Measurements from ENCODE around the gene C1QTNF12.

DNA sequence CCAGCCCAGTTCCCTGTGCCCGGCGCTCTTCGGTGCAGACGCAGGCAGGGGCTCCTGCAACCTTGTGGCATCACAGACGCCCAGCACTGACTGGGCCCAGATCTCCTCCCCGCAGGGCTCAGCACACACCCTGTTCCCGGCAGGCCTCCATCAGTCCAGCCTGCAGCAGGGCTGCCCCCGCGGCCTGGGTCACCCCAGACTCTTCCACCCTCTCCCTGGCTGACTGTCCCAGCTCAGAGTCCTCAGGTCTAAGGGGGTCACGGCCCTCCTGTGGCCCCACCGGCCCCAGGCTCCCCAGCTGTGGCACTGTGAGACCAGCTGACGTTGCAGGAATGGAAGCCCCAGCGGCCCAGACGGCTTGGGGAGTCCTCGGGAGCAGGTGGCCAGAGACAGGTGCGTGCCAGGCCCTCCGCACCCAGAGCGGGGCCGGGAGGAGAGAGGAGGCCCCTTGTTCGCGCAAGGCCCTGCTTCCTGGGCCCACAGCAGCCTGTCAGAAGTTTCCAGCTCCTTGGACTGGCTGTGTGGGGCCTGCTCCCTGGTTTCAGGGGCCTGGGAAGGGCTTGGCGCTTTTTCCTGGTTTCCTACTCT, 10.3 kb downstream of the C1QTNF12 start:
- no peak for TF ChIP-seq SUZ12 (IDR thresholded peaks at IDR 0.05)
- no peak for TF ChIP-seq FOXK2 (IDR thresholded peaks at IDR 0.05)
- no peak for TF ChIP-seq HDGF (IDR thresholded peaks at IDR 0.05; ENCODE audit: borderline replicate concordance)
- no peak for TF ChIP-seq BHLHE40 (IDR thresholded peaks at IDR 0.05; ENCODE audit: borderline replicate concordance)
- TF ChIP-seq NFRKB (IDR thresholded peaks at IDR 0.05): no peak
- TF ChIP-seq FOXM1 (IDR thresholded peaks at IDR 0.05; ENCODE audit: borderline replicate concordance): no peak
- no peak for TF ChIP-seq FOXA1 (IDR thresholded peaks at IDR 0.05)
- no peak for TF ChIP-seq CTBP1 (IDR thresholded peaks at IDR 0.05; ENCODE audit: borderline replicate concordance)
- TF ChIP-seq SP1 (IDR thresholded peaks at IDR 0.05): no peak
- no peak for TF ChIP-seq PKNOX1 (IDR thresholded peaks at IDR 0.05)
- TF ChIP-seq TARDBP (IDR thresholded peaks at IDR 0.05): no peak
- TF ChIP-seq ARNT (IDR thresholded peaks at IDR 0.05): no peak

Measured in HEK293T (cell line).